ENCODE data around the gene KRTAP2-1.

Gene KRTAP2-1

GRCh38 chr17:41013606-41014005, 33.5 kb downstream of the KRTAP2-1 start:
- no CpG with 5 or more reads among the region's 1 CpG for WGBS (ENCODE audit: extremely low coverage, insufficient coverage, low lambda C conversion rate)

DNA sequence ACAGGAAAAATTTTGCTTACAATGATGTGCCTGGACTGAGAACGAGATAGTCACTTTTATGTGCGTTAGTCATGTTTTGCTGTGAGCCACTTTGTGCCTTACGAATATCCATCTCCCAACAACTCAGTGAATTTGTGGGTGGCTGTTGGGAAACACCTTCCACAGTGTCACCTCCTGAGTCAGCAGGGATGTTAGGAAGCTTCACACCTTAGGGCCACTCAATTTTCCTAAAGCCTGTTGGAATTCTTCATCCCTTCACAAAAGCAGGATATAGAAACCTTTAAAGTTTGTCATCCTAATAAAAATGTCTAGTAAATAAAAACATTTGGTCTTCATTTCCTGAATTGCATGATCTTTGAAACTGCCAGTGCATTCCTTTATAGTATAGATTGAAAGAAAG, 33.9 kb downstream of the KRTAP2-1 start:
- no CpG with 5 or more reads among the region's 3 CpGs for WGBS (ENCODE audit: extremely low coverage, insufficient coverage, low lambda C conversion rate)

More at GRCh38 chr17:41013606-41014005, 33.5 kb downstream of the KRTAP2-1 start:
- H3K27me3 ChIP-seq (ENCODE audit: insufficient read depth, low read length, poor library complexity), result no peaks in the 10 kb centered on the region
- H3K36me3 ChIP-seq (ENCODE audit: control insufficient read depth, insufficient read depth, low read length), result no peaks in the 10 kb centered on the region
- H3K23ac ChIP-seq (ENCODE audit: low read length), result no peak overlapping the region
- H3K18ac ChIP-seq (ENCODE audit: low read length), result no peak overlapping the region
- peak; percentile 31 for DNase-seq
- no peak overlapping the region for H2BK120ac ChIP-seq (ENCODE audit: low read depth, low read length)
- H2AK5ac ChIP-seq (ENCODE audit: low read length), result no peak overlapping the region
- H4K8ac ChIP-seq (ENCODE audit: low read depth, low read length), result no peak overlapping the region
- no peak overlapping the region for H3K9ac ChIP-seq (ENCODE audit: low read length)
- H3K4me1 ChIP-seq (ENCODE audit: control insufficient read depth, low read depth, low read length), result no peaks in the 10 kb centered on the region
- H3K4me2 ChIP-seq (ENCODE audit: low read length), result no peak overlapping the region
- H3K27ac ChIP-seq (ENCODE audit: low read depth, low read length), result no peak overlapping the region
- no peak overlapping the region for H2BK15ac ChIP-seq (replicated peaks; ENCODE audit: low read depth)
- H3K79me1 ChIP-seq (ENCODE audit: low read length), result no peaks in the 10 kb centered on the region
- H3K4me3 ChIP-seq (ENCODE audit: low read length), result no peak overlapping the region
- no peak overlapping the region for H2BK5ac ChIP-seq (ENCODE audit: low read length)
- no peaks in the 10 kb centered on the region for H3K79me2 ChIP-seq (ENCODE audit: control insufficient read depth, insufficient read depth, low read length)
- no peak overlapping the region for H3K4ac ChIP-seq (ENCODE audit: low read depth, low read length)
- no peak overlapping the region for H4K5ac ChIP-seq (ENCODE audit: low read length)
- no peak overlapping the region for H3K56ac ChIP-seq (ENCODE audit: low read length)

GRCh38 chr17:41012326-41013120, 34.6 kb downstream of the KRTAP2-1 start:
- Histone ChIP-seq H3K4me3 (ENCODE audit: low read length) (no peak overlapping the region), H3K4me2 (ENCODE audit: low read length) (no peak overlapping the region), H2BK5ac (ENCODE audit: low read length) (no peak overlapping the region), H3K9ac (ENCODE audit: low read length) (no peak overlapping the region), H3K36me3 (ENCODE audit: control insufficient read depth, insufficient read depth, low read length) (no peaks in the 10 kb centered on the region), H3K27ac (ENCODE audit: low read depth, low read length) (no peak overlapping the region), H3K79me1 (ENCODE audit: low read length) (no peaks in the 10 kb centered on the region), H3K56ac (ENCODE audit: low read length) (no peak overlapping the region), H3K23ac (ENCODE audit: low read length) (no peak overlapping the region), H4K5ac (ENCODE audit: low read length) (no peak overlapping the region), H3K18ac (ENCODE audit: low read length) (no peak overlapping the region), H3K79me2 (ENCODE audit: control insufficient read depth, insufficient read depth, low read length) (no peaks in the 10 kb centered on the region), H3K4me1 (ENCODE audit: control insufficient read depth, low read depth, low read length) (no peaks in the 10 kb centered on the region), H2AK5ac (ENCODE audit: low read length) (no peak overlapping the region), H4K8ac (ENCODE audit: low read depth, low read length) (no peak overlapping the region), H3K4ac (ENCODE audit: low read depth, low read length) (no peak overlapping the region), H2BK15ac (replicated peaks; ENCODE audit: low read depth) (no peak overlapping the region), H2BK120ac (ENCODE audit: low read depth, low read length) (no peak overlapping the region), H3K27me3 (ENCODE audit: insufficient read depth, low read length, poor library complexity) (no peaks in the 10 kb centered on the region)
- no peak for DNase-seq
- no CpG with 5 or more reads among the region's 6 CpGs for WGBS (ENCODE audit: extremely low coverage, insufficient coverage, low lambda C conversion rate)

More for the DNA sequence above, 33.9 kb downstream of the KRTAP2-1 start:
- H2BK5ac ChIP-seq (ENCODE audit: low read length), result no peak overlapping the region
- H3K4me2 ChIP-seq (ENCODE audit: low read length), result no peak overlapping the region
- no peak overlapping the region for H2AK5ac ChIP-seq (ENCODE audit: low read length)
- H3K79me1 ChIP-seq (ENCODE audit: low read length), result no peaks in the 10 kb centered on the region
- H3K18ac ChIP-seq (ENCODE audit: low read length), result no peak overlapping the region
- no peak overlapping the region for H3K27ac ChIP-seq (ENCODE audit: low read depth, low read length)
- H3K4me1 ChIP-seq (ENCODE audit: control insufficient read depth, low read depth, low read length), result no peaks in the 10 kb centered on the region
- H3K23ac ChIP-seq (ENCODE audit: low read length), result no peak overlapping the region
- H3K79me2 ChIP-seq (ENCODE audit: control insufficient read depth, insufficient read depth, low read length), result no peaks in the 10 kb centered on the region
- no peak overlapping the region for H4K8ac ChIP-seq (ENCODE audit: low read depth, low read length)
- H3K4ac ChIP-seq (ENCODE audit: low read depth, low read length), result no peak overlapping the region
- no peaks in the 10 kb centered on the region for H3K36me3 ChIP-seq (ENCODE audit: control insufficient read depth, insufficient read depth, low read length)
- H3K27me3 ChIP-seq (ENCODE audit: insufficient read depth, low read length, poor library complexity), result no peaks in the 10 kb centered on the region
- no peak overlapping the region for H3K4me3 ChIP-seq (ENCODE audit: low read length)
- DNase-seq, result peak; percentile 7
- no peak overlapping the region for H2BK15ac ChIP-seq (replicated peaks; ENCODE audit: low read depth)
- H3K56ac ChIP-seq (ENCODE audit: low read length), result no peak overlapping the region
- H3K9ac ChIP-seq (ENCODE audit: low read length), result no peak overlapping the region
- no peak overlapping the region for H4K5ac ChIP-seq (ENCODE audit: low read length)
- H2BK120ac ChIP-seq (ENCODE audit: low read depth, low read length), result no peak overlapping the region

- Histone ChIP-seq H3K9ac (ENCODE audit: low read length) (no peak overlapping the region), H3K27ac (ENCODE audit: low read depth, low read length) (no peak overlapping the region), H3K4me2 (ENCODE audit: low read length) (no peak overlapping the region), H3K36me3 (ENCODE audit: control insufficient read depth, insufficient read depth, low read length) (no peaks in the 10 kb centered on the region), H3K79me2 (ENCODE audit: control insufficient read depth, insufficient read depth, low read length) (no peaks in the 10 kb centered on the region), H3K56ac (ENCODE audit: low read length) (no peak overlapping the region), H3K4me1 (ENCODE audit: control insufficient read depth, low read depth, low read length) (no peaks in the 10 kb centered on the region), H2AK5ac (ENCODE audit: low read length) (no peak overlapping the region), H3K27me3 (ENCODE audit: insufficient read depth, low read length, poor library complexity) (no peaks in the 10 kb centered on the region), H3K4me3 (ENCODE audit: low read length) (no peak overlapping the region), H4K5ac (ENCODE audit: low read length) (no peak overlapping the region), H3K4ac (ENCODE audit: low read depth, low read length) (no peak overlapping the region), H2BK120ac (ENCODE audit: low read depth, low read length) (no peak overlapping the region), H4K8ac (ENCODE audit: low read depth, low read length) (no peak overlapping the region), H2BK15ac (replicated peaks; ENCODE audit: low read depth) (no peak overlapping the region), H3K18ac (ENCODE audit: low read length) (no peak overlapping the region), H3K79me1 (ENCODE audit: low read length) (no peaks in the 10 kb centered on the region), H3K23ac (ENCODE audit: low read length) (no peak overlapping the region), H2BK5ac (ENCODE audit: low read length) (no peak overlapping the region)
- DNase-seq, result no peak
These were observed 36.7 kb downstream of the KRTAP2-1 start for GRCh38 chr17:41010441-41010840.

- WGBS (ENCODE audit: extremely low coverage, insufficient coverage, low lambda C conversion rate), result no CpG with 5 or more reads among the region's 1 CpG
- Histone ChIP-seq H2BK120ac (ENCODE audit: low read depth, low read length) (no peak overlapping the region), H3K4me1 (ENCODE audit: control insufficient read depth, low read depth, low read length) (no peaks in the 10 kb centered on the region), H4K8ac (ENCODE audit: low read depth, low read length) (no peak overlapping the region), H2AK5ac (ENCODE audit: low read length) (no peak overlapping the region), H2BK5ac (ENCODE audit: low read length) (no peak overlapping the region), H3K18ac (ENCODE audit: low read length) (no peak overlapping the region), H3K27me3 (ENCODE audit: insufficient read depth, low read length, poor library complexity) (no peaks in the 10 kb centered on the region), H3K4me2 (ENCODE audit: low read length) (no peak overlapping the region), H2BK15ac (replicated peaks; ENCODE audit: low read depth) (no peak overlapping the region), H4K5ac (ENCODE audit: low read length) (no peak overlapping the region), H3K27ac (ENCODE audit: low read depth, low read length) (no peak overlapping the region), H3K79me1 (ENCODE audit: low read length) (no peaks in the 10 kb centered on the region), H3K4me3 (ENCODE audit: low read length) (no peak overlapping the region), H3K56ac (ENCODE audit: low read length) (no peak overlapping the region), H3K4ac (ENCODE audit: low read depth, low read length) (no peak overlapping the region), H3K79me2 (ENCODE audit: control insufficient read depth, insufficient read depth, low read length) (no peaks in the 10 kb centered on the region), H3K23ac (ENCODE audit: low read length) (no peak overlapping the region), H3K36me3 (ENCODE audit: control insufficient read depth, insufficient read depth, low read length) (no peaks in the 10 kb centered on the region), H3K9ac (ENCODE audit: low read length) (no peak overlapping the region)
- no peak for DNase-seq
These were observed 37.2 kb downstream of the KRTAP2-1 start for GRCh38 chr17:41009936-41010335.

GRCh38 chr17:41009301-41009760, 37.8 kb downstream of the KRTAP2-1 start:
- no peak overlapping the region for H3K4ac ChIP-seq (ENCODE audit: low read depth, low read length)
- no CpG with 5 or more reads among the region's 4 CpGs for WGBS (ENCODE audit: extremely low coverage, insufficient coverage, low lambda C conversion rate)
- DNase-seq, result peak; percentile 67

More at GRCh38 chr17:41009301-41009760, 37.8 kb downstream of the KRTAP2-1 start:
- no peaks in the 10 kb centered on the region for H3K4me1 ChIP-seq (ENCODE audit: control insufficient read depth, low read depth, low read length)
- no peak overlapping the region for H3K4me3 ChIP-seq (ENCODE audit: low read length)
- H3K36me3 ChIP-seq (ENCODE audit: control insufficient read depth, insufficient read depth, low read length), result no peaks in the 10 kb centered on the region
- H3K23ac ChIP-seq (ENCODE audit: low read length), result no peak overlapping the region
- H3K56ac ChIP-seq (ENCODE audit: low read length), result no peak overlapping the region
- no peak overlapping the region for H4K8ac ChIP-seq (ENCODE audit: low read depth, low read length)
- H3K4me2 ChIP-seq (ENCODE audit: low read length), result no peak overlapping the region
- H2BK120ac ChIP-seq (ENCODE audit: low read depth, low read length), result no peak overlapping the region
- no peak overlapping the region for H3K9ac ChIP-seq (ENCODE audit: low read length)
- no peak overlapping the region for H2AK5ac ChIP-seq (ENCODE audit: low read length)
- H4K5ac ChIP-seq (ENCODE audit: low read length), result no peak overlapping the region
- H3K79me2 ChIP-seq (ENCODE audit: control insufficient read depth, insufficient read depth, low read length), result no peaks in the 10 kb centered on the region
- no peak overlapping the region for H3K27ac ChIP-seq (ENCODE audit: low read depth, low read length)
- no peaks in the 10 kb centered on the region for H3K27me3 ChIP-seq (ENCODE audit: insufficient read depth, low read length, poor library complexity)
- H3K18ac ChIP-seq (ENCODE audit: low read length), result no peak overlapping the region
- H2BK5ac ChIP-seq (ENCODE audit: low read length), result no peak overlapping the region
- H3K79me1 ChIP-seq (ENCODE audit: low read length), result no peaks in the 10 kb centered on the region
- no peak overlapping the region for H2BK15ac ChIP-seq (replicated peaks; ENCODE audit: low read depth)
